Urinary bladder (tissue), 4 donors: ENCODE measurements around the gene KCTD13. TPM values are rescaled to one million over a fixed set of nuclear protein-coding genes. Genes with fewer than 3 reads are reported as not detected.
"Not testable (repeated sequence)": the region's sequence is repeated elsewhere in the genome, so short reads cannot be mapped to it uniquely, and the experiment has no call there.

ENCODE experiments used
- DNase-seq: peaks from one replicate; pipeline ENCODE4 v3.0.0-alpha.2; 2015; ENCODE audit errors: extremely low spot score
- H3K27ac ChIP-seq: one replicate; pipeline ENCODE4 v1.5.1; 2013; ENCODE audit warnings: low read depth, mild to moderate bottlenecking, moderate library complexity
- H3K36me3 ChIP-seq: one replicate; pipeline ENCODE4 v1.6.1; 2013; ENCODE audit warnings: mild to moderate bottlenecking, moderate library complexity; ENCODE audit not compliant: insufficient read depth
- H3K4me1 ChIP-seq: one replicate; pipeline ENCODE4 v1.6.1; 2013; ENCODE audit warnings: mild to moderate bottlenecking, moderate library complexity; ENCODE audit not compliant: insufficient read depth
- H3K4me3 ChIP-seq: one replicate; pipeline ENCODE4 v1.5.1; 2013; ENCODE audit warnings: low read depth, low read length
- WGBS: extraction: QIAGEN DNeasy Blood & Tissue Kit; methylation state at CpG from one replicate; pipeline ENCODE4 v1.1.7; 2013; 5-methylcytosine and 5-hydroxymethylcytosine counted together
- polyA plus RNA-seq: library from polyadenylated mRNA; stranded (reverse); fragments of 200-250 nt; gene quantifications from one replicate; pipeline ENCODE4 v1.2.3, GENCODE V29; 2013
- total RNA-seq: library from RNA; depleted of rRNA; stranded (reverse); fragments of >200 nt; gene quantifications from one replicate; pipeline ENCODE4 v1.2.3, GENCODE V29; 2014
- donor health status: healthy with polysubstance abuse.
- donor health status: healthy.

KCTD13 gene
- total and polyA plus RNA-seq, 2 donors, result 10.4 to 20.9 TPM

DNA sequence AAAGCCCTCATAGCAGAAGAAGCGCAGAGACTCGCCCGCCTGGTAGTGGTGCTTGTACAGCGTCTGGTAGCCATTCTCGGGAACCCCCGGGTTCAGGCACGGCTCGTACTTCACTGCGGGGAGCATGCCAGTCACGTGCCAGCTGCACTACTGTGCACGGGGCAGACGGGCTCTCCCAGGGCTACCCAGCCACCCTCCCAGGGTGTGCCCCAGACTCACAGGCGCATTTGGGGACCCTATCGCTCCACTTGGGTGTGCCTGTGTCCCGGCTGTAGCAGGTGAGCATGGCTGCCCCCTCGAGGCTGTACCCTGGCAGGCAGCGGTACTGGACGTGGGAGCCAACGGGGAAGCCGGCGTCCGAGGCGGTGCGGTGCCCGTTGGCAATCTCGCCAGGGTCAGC is 52.7 kb downstream of the KCTD13 start:
- no peak overlapping the region for H3K27ac ChIP-seq
- H3K4me1 ChIP-seq, result no peaks in the 10 kb centered on the region
- WGBS, result 91% methylated on average over 26 of the region's 26 CpGs
- no peak for DNase-seq
- H3K36me3 ChIP-seq, result no peaks in the 10 kb centered on the region
- no peak overlapping the region for H3K4me3 ChIP-seq

DNA sequence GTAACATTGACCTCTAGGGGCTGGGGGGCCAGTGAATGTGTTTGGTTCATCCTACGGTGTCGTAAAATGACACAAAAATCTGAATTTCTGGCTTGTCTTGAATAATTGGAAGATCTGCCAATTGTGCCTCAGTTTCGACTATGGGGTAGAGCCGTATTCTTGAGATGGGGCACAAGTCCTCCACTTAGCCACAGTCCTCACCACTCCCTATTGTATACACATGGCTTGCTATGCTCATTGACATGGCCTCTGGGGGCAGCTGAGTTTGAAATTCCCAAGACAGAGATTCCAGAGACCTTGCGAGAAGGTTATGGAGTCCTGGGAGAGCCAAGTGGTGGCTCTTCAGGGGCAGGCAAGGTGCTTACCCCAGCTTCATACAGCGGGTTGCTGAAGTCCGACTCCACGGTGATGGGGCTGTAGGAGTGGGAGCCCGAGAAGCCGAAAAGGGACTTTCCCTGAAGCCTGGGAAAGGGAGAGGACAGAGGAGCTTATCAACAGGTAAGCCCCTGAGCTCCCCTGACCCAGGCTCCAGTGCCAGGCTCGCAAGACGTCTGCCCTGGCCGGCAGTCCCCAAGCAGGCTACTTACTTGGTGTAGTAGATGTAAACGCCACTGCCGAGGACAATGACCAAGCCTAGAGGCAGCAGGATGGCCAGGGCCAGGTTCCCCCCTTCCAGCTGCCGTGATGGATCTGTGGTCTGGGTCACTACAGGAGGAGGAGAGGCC is 54.0 kb downstream of the KCTD13 start:
- WGBS, result 91% methylated on average over 16 of the region's 16 CpGs
- Histone ChIP-seq H3K4me1 (no peaks in the 10 kb centered on the region), H3K27ac (no peak overlapping the region), H3K36me3 (no peaks in the 10 kb centered on the region), H3K4me3 (no peak overlapping the region)
- DNase-seq, result no peak

- not testable (repeated sequence) for H3K4me1 ChIP-seq, H3K27ac ChIP-seq, DNase-seq, H3K4me3 ChIP-seq, H3K36me3 ChIP-seq
- 83% methylated on average over 8 of the region's 8 CpGs for WGBS
These were observed 57.0 kb downstream of the KCTD13 start for GRCh38 chr16:29869067-29869466.

DNA sequence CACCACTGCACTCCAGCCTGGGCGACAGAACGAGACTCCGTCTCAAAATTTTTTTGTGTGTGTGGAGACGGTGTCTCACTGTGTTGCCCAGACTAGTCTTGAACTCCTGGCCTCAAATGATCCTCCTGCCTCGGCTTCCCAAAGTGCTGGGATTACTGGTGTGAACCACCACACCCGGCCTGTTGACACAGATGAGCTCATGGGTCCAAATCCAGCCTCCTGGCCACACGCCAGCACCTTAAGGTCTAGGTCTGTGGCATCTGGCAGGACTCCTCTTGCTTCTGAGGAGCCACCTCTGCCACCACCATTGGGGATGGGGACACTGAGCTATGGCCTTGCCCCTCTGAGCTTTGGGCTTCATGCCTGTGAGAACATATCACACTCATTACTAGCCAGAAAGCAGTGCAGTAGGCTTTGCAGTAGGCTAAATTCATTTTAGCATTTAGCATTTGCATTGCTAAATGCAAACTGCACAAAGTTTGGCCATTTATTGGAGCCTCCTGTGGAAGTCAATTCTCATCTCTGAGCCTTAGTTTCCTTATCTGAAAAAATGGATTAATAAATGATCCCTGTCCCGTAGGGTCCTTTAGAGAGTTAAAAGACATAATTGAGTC is 57.5 kb downstream of the KCTD13 start:
- no peaks in the 10 kb centered on the region for H3K4me1 ChIP-seq
- 66% methylated on average over 8 of the region's 8 CpGs for WGBS

DNA sequence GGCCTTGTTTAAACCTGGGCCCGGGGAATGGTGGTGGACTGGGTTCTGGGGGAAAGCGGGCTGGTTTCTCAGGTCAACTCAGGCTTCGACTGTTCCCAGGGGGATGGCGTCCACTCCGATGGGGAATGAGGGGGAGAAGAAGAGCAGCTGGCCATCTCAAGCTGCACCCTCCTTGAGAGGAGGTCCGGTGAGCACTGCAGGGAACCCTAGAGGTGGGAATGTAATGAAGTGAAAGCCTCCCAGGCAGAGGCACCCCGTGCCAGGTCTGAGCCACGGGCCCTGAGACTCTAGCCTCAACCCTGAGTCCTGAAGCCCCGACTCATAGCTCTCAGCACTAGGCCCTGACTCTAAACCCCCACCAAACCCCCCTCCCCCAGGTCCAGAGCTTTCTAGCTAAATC is 61.8 kb downstream of the KCTD13 start:
- no peak overlapping the region for H3K4me3 ChIP-seq
- WGBS, result 80% methylated on average over 9 of the region's 9 CpGs
- H3K36me3 ChIP-seq, result no peaks in the 10 kb centered on the region
- DNase-seq, result no peak
- peaks cover 3% of the 10 kb centered on the region for H3K4me1 ChIP-seq
- H3K27ac ChIP-seq, result no peak overlapping the region

More for the DNA sequence above, 57.5 kb downstream of the KCTD13 start:
- H3K36me3 ChIP-seq, result no peaks in the 10 kb centered on the region
- no peak for DNase-seq
- H3K4me3 ChIP-seq, result no peak overlapping the region
- H3K27ac ChIP-seq, result no peak overlapping the region

DNA sequence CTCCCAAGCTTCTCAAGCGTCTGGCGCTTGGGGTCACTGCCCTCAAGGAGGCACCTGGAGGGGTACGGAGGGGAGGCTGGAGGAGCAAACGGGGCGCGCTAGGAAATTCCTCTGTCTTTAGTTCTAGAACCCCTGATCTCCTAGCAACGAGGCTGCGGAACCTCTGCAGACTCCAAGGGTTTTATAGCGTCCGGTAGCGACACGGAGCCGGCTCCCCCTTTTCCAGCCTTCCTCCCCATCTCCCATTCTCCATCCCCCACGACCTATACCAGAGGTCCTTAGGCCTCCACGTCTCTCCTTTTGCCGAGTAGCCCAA is 62.4 kb downstream of the KCTD13 start:
- Histone ChIP-seq H3K36me3 (no peaks in the 10 kb centered on the region), H3K4me3 (no peak overlapping the region)
- WGBS, result 23% methylated on average over 16 of the region's 16 CpGs

DNA sequence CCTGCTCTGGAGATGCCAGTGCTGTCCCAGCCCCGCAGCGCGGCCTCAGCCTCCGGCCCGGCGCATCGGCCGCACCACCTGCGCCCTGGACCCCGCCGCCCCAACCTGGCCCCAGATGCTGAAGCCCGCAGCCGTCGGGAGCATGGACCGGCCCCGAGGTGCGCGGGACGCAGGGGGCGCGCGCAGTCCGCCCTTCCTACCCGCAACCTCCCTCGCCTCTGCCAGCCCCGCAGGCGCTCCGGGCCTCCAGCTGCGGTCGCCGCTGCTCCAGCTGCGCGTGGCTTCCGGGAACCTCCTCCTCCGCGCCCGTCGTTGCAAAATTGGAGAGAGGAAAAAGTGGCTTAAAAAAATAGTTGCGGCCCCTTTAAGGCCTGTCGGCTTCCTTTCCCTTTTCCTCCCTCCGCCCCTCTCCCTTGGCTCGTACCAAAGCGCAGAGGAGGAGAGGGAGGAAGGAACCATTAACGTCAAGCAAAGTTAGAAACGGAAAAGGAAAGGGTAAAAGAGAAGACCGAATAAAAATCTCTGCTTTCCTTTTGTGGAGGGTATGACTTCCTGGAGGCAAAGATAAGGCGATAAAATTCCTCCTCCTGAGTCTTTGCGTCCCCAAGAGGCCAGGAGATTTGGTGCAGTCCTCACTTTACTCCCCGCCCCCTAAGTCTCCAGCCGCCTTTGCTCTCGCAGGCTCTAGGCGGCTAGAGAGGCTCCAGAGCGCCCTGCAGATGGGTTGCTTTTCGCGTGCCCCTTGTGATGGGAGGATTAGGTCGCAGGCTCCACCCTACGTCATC is 63.0 kb downstream of the KCTD13 start, which contains the start of gene CDIPT:
Gene CDIPT (minus strand): TSS at position 343 of the 785 bp plus-strand sequence. CDS start 369 bp downstream, outside the sequence.
- peaks cover 3% of the 10 kb centered on the region for H3K36me3 ChIP-seq
- peak within 1 kb of the TSS; percentile 99 for H3K4me3 ChIP-seq
- DNase-seq, result peak; percentile 94
- H3K4me1 ChIP-seq, result peaks cover 3% of the 10 kb centered on the region
- peak within 1 kb of the TSS; percentile 69 for H3K27ac ChIP-seq
- under 1% methylated on average over 57 of the region's 57 CpGs for WGBS

More for the DNA sequence above, 62.4 kb downstream of the KCTD13 start:
- DNase-seq, result no peak
- Histone ChIP-seq H3K4me1 (peaks cover 3% of the 10 kb centered on the region), H3K27ac (no peak overlapping the region)

- Histone ChIP-seq H3K4me3 (peak overlapping the region; percentile 99), H3K4me1 (peaks cover 3% of the 10 kb centered on the region), H3K36me3 (peaks cover 3% of the 10 kb centered on the region), H3K27ac (peak overlapping the region; percentile 69)
- 1% methylated on average over 27 of the region's 27 CpGs for WGBS
- DNase-seq, result no peak
These were observed 63.6 kb downstream of the KCTD13 start for GRCh38 chr16:29862383-29862883.

GRCh38 chr16:29860218-29860617 is 65.8 kb downstream of the KCTD13 start:
- Histone ChIP-seq H3K36me3 (peaks cover 3% of the 10 kb centered on the region), H3K4me3 (no peak overlapping the region), H3K27ac (no peak overlapping the region), H3K4me1 (peaks cover 3% of the 10 kb centered on the region)
- no peak for DNase-seq
- WGBS, result 88% methylated on average over 9 of the region's 9 CpGs

DNA sequence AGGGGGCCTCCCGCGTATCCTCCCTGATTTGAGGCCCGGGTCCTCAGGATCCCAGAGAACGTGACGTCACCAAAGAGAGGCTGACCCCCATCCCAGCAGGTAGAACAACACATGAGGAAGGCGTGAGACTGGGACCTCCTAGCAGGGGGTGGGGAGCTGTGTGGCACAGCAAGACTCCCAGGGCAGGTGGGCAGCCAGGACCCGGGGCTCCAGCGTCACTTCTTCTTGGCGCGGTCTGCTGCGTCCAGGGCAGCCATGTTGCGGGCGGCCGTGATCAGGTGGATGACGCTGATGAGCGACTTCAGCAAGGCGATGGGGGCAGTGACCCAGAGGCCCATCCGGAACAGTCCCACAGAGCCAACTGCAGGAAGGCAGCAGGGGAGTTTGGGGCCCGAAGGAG is 67.1 kb downstream of the KCTD13 start:
- Histone ChIP-seq H3K4me3 (no peak overlapping the region), H3K4me1 (peaks cover 3% of the 10 kb centered on the region), H3K27ac (no peak overlapping the region), H3K36me3 (peaks cover 3% of the 10 kb centered on the region)
- WGBS, result 92% methylated on average over 19 of the region's 19 CpGs
- no peak for DNase-seq

- WGBS, result 75% methylated on average over 10 of the region's 10 CpGs
- no peak overlapping the region for H3K27ac ChIP-seq
- H3K36me3 ChIP-seq, result peaks cover 3% of the 10 kb centered on the region
- H3K4me1 ChIP-seq, result peaks cover 3% of the 10 kb centered on the region
- no peak overlapping the region for H3K4me3 ChIP-seq
- DNase-seq, result no peak
These were observed 67.7 kb downstream of the KCTD13 start for GRCh38 chr16:29858149-29858849.

- DNase-seq, result no peak
- H3K4me1 ChIP-seq, result peaks cover 3% of the 10 kb centered on the region
- H3K27ac ChIP-seq, result no peak overlapping the region
- 65% methylated on average over 7 of the region's 7 CpGs for WGBS
- no peak overlapping the region for H3K4me3 ChIP-seq
- H3K36me3 ChIP-seq, result peaks cover 3% of the 10 kb centered on the region
These were observed 68.8 kb downstream of the KCTD13 start for GRCh38 chr16:29857133-29857760.
